Uterus (tissue), 2 donors: Measurements from ENCODE around the gene AGBL1.

Experiments
- POLR2A ChIP-seq, 2 donors: fragments of 450-650 bp; IDR thresholded peaks; one replicate each; pipeline ENCODE4 v1.6.1; 2016; ENCODE audit warnings: antibody characterized with exemption in 2 of 2, mild to moderate bottlenecking in 1 of 2, moderate library complexity in 1 of 2
- TF ChIP-seq, protein P1 (sequence below), 4 experiments: fragments of 200-600 bp in 2 of 4; fragments of 450-650 bp in 2 of 4; sonication (generic) in 2 of 4; IDR thresholded peaks; one replicate each; pipeline ENCODE4 v1.5.1; 2016 to 2019; ENCODE audit warnings: antibody characterized with exemption in 4 of 4, mild to moderate bottlenecking in 2 of 4, moderate library complexity in 1 of 4

- TF ChIP-seq, protein P1, sequence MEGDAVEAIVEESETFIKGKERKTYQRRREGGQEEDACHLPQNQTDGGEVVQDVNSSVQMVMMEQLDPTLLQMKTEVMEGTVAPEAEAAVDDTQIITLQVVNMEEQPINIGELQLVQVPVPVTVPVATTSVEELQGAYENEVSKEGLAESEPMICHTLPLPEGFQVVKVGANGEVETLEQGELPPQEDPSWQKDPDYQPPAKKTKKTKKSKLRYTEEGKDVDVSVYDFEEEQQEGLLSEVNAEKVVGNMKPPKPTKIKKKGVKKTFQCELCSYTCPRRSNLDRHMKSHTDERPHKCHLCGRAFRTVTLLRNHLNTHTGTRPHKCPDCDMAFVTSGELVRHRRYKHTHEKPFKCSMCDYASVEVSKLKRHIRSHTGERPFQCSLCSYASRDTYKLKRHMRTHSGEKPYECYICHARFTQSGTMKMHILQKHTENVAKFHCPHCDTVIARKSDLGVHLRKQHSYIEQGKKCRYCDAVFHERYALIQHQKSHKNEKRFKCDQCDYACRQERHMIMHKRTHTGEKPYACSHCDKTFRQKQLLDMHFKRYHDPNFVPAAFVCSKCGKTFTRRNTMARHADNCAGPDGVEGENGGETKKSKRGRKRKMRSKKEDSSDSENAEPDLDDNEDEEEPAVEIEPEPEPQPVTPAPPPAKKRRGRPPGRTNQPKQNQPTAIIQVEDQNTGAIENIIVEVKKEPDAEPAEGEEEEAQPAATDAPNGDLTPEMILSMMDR (IDR thresholded peaks at IDR 0.05), result no peak
- no peak for TF ChIP-seq POLR2A (IDR thresholded peaks at IDR 0.05)
Measured at GRCh38 chr15:86106306-86106705, 26.6 kb downstream of the AGBL1 start.
